Putamen (tissue), 1 donor: ENCODE data around the gene MALRD1.

Source experiments
- DNase-seq: peaks from one replicate; pipeline ENCODE4 v3.0.0-alpha.2; 2016; ENCODE audit warnings: low spot score

The MALRD1 gene

DNA sequence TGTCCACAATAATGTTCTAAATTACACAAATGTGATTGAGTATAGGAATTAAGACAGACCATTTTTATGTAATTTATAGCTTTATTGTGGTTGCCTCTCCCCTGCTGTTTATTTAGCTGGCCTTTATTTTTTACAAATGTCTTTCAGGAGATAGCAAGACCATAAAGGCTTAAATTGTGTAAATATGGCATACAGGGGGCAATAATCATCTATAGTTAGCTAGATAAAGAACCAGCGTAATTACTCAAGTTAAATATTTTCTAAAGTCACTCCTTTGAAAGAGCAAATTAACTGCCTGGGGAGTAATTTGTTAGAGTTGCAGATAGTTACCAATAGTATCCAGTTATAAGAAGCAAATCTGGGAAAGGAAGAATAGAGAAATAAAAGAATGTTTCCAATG is at the start of gene MALRD1:
Gene MALRD1 (plus strand): TSS at position 313 of the 400 bp plus-strand sequence. CDS start 138 bp downstream, outside the sequence.
- no peak for DNase-seq

DNA sequence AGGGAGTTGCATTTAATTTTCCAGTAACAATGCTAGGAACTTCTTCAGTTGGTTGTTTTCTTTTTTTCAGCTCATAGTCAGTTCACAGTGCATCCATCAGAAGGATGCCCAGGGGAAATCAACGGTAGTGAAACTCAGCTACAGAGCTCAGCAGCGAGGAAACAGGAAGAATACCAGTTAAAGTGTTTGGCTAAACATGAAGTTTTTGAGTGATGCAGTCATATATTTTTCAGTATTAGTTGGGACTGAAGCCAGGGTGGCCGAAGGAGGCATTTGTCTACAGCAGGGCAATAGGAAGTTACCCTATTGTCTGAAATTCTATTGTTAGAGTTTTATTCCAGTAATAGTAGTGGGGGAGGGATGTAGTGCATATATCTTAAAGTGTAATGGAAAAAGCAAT is 45.3 kb upstream of the MALRD1 start:
- no peak for DNase-seq

DNA sequence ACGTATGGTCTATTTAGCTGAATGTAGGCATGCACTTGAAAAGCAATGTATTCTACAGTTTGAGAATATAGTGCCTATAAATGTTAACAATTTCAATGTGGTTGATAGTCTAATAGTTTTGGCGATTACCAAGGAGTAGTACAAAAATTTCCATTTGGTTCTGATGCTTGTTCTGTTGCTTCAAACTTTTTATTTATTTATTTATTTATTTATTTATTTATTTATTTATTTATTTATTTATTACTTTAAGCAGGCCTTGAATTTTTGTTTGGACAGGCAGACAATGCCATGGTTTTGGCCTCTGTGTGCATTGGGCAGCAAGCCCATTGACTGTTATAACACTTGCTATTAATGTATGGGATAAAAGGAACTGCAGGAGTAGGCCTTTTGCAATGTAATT is 36.5 kb upstream of the MALRD1 start:
- no peak for DNase-seq

DNA sequence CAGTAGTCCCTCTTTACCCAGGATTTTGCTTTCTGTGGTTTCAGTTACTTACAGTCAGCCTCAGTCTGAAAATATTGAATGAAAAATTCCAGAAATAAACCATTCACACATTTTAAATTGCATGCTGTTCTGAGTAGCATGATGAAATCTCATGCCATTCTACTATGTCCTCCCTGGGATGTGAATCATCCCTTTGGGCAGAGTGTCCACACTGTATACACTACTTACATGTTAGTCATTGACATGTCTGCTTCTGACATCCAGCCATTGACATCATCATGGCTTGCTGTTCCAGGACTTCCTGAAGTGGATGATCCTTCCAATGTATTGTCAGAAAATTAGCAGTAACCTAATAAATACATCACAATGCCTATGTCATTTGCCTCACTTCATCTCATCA is 34.6 kb upstream of the MALRD1 start:
- no peak for DNase-seq

DNA sequence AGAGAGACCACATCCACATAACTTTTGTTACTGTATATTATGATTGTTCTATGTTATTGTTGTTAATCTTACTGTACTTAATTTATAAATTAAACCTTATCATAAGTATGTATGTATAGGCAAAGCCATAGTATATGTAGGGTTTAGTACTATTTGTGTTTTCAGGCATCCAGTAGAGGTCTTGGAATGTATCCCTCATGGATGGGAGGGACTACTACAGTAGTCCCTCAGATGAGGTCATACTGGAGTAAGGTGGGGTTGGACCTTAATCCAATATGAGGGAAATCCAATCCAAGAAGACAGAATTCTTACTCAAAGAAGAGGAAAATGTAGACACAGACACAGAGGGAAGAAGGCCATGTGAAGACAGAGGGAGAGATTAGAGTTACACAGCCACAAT is 34.1 kb upstream of the MALRD1 start:
- DNase-seq = no peak

DNA sequence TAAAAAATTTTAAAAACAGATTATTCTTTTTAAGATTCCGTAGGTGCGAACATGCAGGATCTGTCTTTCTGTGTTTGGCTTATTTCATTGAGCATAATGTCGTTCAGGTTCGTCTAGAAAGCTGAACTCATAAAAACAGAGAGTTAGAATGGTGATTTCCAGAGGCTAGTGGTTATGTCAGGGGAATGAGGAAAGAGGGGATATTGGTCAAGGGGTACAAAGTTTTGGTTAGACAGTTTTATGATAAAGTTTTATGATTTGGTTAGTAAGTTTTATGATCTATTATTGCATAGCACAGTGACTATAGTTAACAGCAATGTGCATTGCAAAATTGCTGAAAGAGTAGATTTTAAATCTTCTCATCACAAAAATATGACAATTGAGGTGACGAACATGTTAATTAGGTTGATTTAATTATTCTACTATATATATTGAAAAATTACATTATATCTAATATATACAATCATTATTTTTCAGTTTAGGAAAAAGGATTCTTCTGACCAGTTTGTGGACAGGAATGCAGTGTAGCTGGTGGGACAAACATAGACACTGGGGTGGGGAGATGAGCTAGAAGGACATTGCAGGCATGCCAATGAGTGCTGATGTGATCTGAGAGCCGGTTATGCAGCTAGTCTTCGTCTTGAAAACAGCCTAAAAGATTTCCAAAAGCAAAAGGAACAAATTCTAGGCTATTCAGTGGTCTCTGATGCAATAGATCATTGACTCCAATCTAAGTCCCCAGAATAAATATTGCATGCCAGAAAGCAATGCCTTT is 31.3 kb upstream of the MALRD1 start:
- no peak for DNase-seq

DNA sequence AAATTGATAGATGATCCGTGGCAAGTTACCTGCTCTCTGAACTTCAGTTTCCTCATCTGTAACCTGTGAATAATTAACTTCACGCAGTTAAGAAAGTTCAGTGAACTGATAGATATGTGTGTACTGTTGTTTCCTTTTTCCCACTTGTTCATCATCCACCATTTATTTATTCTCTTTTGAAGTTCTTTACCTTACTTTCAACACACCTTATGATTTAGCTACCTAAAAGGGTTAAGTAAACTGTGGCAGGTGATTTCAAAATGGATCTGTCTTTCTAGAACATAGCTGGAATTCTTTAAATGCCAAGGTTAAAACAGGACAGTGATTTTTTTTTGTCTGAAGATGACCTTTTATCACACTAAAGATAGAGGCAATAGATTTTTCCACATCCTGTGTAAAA is 27.4 kb upstream of the MALRD1 start:
- no peak for DNase-seq

DNA sequence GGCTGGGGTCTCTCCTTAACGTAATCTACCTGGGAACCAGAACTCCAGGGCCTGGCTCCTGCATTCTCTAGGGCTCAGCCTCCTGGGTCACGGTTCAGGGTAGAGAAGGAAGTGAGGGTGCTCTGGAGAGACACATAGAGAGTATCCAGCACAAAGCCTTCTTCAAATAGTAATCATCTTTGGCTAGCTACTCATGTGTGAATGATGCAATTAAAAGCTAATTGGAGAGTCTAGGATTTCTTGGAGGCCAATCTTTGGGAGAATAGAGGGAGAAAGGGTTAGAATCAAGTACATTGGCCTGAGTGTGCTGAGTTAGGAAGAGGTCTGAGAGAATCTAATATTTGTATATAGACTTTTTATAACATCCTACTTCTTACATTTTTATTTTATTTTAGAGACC is 24.0 kb upstream of the MALRD1 start:
- DNase-seq = no peak

DNA sequence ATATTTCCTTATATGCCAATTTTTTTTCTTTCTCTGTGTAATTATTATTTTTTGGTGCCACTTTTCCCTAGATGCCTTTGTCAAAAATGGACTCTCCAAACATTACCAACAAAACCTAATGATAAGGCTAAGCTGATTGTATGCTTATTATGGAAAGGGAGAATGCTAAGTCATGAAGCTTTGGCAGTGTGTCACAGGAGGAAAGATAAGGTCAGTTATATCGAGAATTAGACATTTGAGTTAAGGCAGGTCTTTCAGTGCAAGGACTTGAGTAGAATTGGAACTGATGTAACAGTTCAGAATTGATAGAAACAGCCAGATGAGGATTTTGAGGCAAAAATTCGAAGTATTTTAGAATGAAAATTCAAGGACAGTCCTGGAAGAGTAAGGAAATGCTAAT is 16.8 kb upstream of the MALRD1 start:
- no peak for DNase-seq

DNA sequence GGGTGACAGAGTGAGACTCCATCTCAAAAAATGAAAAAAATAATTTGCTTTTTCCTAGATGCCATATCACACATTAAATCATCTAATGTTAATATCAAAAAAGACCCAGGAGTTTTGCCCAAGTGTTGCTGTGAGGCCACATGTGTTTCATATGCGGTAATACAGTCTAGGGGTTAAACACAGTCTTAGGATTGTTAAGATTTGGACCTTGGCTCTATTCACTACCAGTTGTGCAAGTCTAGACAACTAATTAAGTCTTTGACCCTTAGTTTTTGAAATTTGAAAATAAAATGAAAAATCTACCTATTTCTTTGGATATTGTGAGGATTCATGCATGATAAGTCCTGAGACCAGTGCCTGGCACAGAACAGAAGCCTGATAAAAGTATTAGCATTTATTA is 14.9 kb upstream of the MALRD1 start:
- DNase-seq = no peak

DNA sequence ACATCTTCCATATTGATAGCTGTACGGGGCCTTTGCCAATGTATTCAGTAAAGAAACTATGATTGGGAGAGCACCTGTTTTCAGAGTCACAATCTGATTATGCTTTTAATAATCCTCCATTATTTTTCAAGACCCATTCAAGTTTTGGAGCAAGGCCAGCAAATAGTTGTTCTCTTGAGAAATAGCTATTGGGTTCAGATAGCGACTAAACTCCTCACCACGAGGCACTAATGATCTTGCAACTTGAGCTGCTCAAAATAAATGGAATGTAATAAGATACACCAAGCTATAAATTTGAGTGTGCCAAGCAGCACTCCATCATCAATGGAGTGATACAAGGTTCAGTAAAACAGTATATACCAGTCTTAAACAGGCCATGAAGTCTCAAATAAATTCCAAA is 7.4 kb upstream of the MALRD1 start:
- no peak for DNase-seq

DNA sequence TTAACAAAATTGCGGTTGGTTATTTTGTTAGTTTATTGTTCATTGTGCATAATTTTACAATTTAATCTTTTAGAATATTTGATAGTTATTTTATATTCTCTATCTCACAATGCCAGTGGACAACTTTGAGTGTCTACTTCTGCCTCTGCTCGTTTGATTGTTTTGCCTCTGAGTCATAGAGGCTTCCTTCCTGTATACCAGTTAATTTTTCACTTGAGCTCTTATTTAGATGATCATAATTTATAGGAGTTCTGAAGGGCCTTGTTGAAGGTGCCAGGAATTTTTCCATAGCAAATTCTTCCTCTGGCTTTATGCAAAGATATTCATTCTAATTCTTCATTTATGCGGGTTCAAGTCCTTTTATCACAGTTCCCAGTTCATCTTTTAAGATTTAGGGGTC is 5.2 kb upstream of the MALRD1 start:
- no peak for DNase-seq

DNA sequence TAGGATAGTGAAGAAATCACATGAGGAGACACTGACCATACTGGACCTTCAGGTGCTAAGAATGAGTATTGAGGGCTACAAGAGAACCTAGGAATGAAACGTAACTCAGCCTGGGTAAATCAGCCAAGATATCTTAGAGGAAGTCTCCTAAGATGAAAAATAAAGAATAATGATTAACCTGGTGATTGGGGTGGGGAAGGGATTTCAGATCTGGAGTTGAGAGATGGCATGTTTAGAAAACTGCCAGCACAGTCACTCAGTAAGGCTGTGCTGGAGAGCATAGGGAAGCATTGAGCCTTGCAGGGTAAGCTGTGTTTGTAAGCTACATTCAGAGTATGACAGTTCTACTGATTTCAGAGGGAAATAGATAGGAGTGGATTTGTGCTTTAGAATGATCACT is 1.9 kb upstream of the MALRD1 start:
- DNase-seq = no peak

DNA sequence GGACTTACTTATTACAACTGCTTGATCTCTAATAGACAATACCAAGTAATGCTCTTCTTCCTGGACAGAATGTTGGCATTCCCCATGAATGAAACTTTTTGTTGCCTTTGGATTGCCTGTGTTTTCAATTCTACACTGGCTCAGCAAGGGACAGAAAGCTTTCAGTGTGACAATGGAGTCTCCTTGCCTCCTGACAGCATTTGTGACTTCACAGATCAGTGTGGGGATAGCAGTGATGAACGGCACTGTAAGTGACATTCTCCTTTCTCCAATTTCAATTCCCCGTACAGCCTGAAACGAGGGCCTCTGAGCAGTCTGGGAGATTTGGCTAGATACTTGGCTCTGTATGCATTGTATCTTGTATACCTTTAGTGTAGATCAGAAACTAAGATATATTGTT is 290 bp downstream of the MALRD1 start:
- DNase-seq = no peak

DNA sequence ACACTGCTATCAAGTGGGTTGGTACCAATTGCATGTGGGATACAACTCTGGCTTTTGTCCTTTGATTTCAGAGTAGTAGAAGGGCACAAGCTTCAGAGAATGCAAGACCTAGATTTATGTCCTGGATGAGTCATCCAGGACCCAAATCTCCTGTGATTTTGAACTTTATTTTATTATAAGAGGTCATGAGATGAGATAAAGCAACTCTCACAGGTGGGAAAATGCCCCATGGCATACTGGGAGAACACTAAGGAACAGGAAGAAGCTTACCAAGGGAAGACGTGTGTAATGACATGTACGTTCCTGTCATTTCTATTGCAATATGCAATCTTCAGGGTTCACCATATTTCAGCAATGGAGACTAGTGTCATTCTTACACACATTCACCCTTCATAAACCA is 966 bp downstream of the MALRD1 start:
- DNase-seq = no peak

DNA sequence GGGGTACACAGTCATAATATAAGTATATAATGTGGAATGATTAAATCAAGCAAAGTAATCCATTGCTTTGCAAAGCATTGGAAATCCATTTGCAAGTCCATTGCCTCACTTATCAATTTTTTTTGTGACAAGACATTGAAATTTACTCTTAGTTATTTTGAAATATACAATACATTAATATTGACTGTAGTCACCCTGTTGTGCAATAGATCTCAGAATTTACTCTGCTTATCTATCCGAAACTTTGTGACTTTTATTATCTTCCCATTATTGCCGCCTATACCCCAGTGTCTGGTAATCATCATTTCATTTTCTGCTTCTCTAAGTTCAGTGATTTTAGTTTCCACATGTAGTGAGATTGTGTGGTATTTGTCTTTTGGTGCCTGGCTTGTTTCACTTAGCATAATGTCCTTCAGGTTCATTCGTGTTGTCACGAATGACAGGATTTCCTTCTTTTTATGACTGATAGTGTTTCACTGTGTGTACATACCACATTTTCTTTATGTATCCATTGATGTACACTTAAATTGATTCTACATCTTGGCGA is 5.8 kb downstream of the MALRD1 start:
- no peak for DNase-seq

DNA sequence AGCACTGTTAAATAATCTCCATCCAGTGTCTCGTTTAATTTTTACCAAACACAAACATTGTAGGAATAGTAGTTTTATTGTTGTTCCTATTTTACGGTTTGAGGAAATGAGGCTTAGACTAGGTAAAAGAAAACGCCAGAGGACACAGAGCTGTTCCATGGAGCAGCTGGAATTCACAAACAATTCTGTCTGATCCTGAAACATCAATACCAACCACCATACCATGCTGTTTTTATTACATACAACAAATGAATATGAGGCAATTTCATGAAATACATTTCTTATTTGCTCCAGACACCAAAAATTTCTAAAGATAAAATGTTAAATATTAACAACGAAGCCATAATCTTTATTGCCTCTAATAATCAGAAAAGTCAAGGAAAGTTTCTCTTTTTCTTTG is 9.4 kb downstream of the MALRD1 start:
- no peak for DNase-seq

DNA sequence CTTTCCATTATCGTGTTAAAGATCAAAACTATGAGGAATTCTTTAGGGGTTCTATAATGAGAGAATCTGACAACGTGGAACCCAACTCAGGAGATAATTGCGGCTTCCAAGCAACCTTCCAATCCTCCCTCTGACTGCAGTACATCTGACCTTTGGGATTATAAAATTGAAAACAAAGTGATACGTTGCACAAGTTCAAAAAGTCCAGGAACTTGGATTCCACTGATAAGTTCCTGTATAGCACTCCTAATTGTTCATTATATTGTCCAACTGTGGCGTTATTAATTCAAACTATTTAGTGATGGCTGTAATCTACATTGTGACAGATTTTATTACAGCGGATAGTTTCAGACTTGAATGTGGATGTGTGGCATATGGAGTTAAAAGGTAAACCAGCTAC is 15.4 kb downstream of the MALRD1 start:
- DNase-seq = no peak

DNA sequence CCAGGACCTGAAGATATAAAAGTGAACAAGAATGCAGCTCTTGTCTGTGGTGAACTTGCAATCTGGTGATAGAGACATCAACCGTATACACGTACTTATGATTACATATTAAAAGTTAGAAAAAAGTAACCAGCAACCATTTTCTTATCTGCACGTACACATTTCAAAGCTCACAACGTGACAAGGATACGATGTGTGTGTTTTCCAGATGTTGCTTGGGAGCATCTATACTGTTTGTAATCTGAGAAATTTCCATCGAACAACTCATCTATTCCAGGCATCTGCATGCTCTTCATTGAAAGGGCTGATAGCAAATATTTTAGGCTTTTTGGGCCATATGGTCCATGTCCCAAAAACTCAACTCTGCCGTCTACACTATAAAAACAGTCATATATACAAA is 23.3 kb downstream of the MALRD1 start:
- no peak for DNase-seq

DNA sequence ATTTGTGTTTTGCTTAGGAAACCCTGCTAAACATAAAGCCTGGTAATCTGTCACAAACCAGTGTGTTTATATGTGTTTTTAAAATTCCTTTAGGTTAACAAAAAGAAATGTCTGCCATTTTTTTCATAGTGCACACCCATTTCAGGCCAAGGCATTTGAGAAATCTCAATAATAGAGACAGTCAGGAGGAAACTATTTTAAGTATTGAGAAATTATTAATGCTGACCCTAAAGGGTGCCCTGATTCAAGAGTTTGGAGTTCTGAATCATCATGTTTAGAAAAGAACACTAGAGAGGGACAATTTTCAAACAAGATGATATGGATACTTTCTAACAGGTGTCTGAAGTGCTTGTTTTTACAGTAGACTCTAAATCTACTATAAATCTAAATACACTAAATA is 28.7 kb downstream of the MALRD1 start:
- no peak for DNase-seq

DNA sequence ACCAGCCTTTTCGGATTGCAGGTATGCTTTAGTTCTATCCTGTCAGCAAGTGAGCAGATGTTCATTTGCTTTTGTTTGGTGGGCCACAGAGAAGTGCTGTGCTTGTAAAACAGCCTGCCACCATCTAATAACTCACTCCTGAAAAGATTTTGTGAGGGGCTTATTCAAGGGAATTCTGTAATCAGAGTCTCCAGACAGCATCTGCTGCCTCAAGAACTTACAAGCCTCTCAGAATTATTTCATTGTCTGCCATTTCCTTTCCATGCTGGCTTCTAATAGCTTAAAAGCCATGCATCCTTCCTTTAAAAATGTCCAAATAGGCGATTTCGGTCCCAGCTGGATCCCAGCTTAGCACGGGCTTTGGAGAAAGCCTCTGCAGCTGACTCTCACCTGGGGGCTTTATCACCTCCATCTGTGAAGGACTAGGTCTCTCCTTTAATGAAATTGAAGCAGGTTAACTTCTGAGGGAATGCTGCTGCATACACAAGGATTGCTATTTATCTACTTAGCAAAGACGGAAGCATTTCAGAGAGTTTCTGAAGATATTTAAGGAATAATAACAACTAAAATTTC is 48.0 kb downstream of the MALRD1 start:
- DNase-seq = no peak

DNA sequence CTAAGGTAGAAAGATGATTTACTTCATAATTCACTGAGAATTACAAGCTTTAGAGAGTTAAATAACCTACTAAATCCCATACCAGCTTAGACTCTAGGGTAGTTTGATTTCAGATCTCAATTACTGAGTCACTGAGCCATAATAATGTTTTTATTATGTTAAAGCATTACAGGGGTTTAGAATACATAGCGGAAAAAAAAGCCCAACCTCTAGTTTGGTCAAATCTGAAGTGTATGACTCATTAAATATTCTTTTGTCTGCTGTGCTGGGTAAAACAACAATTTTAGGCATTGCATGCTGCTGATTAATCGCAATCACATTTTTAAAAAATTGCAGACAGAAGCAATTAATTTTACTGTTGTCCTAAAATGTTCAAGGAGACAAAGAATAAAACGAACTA is 48.5 kb downstream of the MALRD1 start:
- DNase-seq = no peak

DNA sequence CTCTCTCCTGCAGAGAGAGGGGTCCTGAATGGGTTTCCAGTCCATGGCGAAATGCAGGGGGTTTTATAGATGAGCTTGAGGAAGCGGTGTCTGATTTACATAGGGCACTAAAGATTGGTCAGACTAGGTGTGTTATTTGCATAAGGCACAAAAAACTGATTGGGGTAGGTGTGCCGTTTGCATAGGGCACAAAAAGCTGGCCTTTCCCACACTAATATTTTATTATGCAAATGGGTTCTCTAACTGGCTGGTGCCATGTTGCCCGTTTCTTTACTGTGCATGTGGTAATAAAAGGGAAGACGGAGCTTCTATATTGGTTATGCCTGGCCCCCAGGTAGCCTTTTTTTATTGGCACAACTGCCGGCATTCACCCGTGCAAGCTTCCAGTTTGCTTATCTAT is 50.2 kb downstream of the MALRD1 start:
- no peak for DNase-seq

DNA sequence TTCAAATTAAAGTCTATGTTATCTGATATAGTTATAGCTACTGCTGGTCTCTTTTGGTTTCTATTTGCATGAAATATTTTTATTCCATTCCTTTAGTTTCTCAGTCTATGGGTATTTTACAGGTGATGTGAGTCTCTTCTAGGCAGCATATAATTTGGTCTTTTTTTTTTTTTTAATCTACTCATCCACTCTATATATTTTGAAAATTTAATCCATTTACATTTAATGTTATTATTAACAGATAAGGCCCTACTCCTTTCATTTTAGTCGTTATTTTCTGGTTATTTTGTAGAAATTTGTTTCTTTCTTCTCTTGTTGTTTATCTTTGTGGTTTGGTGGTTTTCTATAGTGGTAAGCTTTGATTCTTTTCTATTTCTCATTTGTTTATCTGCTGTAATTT is 58.8 kb downstream of the MALRD1 start:
- DNase-seq = no peak
